HepG2 (cell line): ENCODE data around the gene VAC14. TPM values are rescaled to one million over a fixed set of nuclear protein-coding genes. Genes with fewer than 3 reads are reported as not detected.
A peak's percentile ranks its signal among the peaks of the same experiment; 100 is the strongest.

Experiments used
- GTF2F1 ChIP-seq: fragments of 150-350 bp; IDR thresholded peaks from 2 replicates; pipeline ENCODE4 v1.6.1; 2014; ENCODE audit warnings: low read length
- HCFC1 ChIP-seq: fragments of 150-350 bp; IDR thresholded peaks from 2 replicates; pipeline ENCODE4 v1.6.1; 2014; ENCODE audit warnings: low read depth, low read length
- KDM5B ChIP-seq: sonication (generic); formaldehyde crosslinking; IDR thresholded peaks from 2 replicates; pipeline ENCODE4 v1.4.0; 2020; ENCODE audit warnings: missing genetic modification reagents, mild to moderate bottlenecking, borderline replicate concordance
- MBNL3 ChIP-seq: fragments of 250-450 bp; sonication (Bioruptor Pico); conservative IDR thresholded peaks from 2 replicates; pipeline ENCODE4 v1.8.0; 2022; ENCODE audit warnings: mild to moderate bottlenecking, inconsistent platforms
- MIER2 ChIP-seq: IDR thresholded peaks from 2 replicates; pipeline ENCODE4 v1.6.1; 2016; ENCODE audit warnings: missing biosample characterization, missing genetic modification reagents
- POLR2AphosphoS5 ChIP-seq: IDR thresholded peaks from 2 replicates; pipeline ENCODE4 v1.6.1; 2012; ENCODE audit warnings: low read depth, low read length
- SMAD9 ChIP-seq: sonication (generic); formaldehyde crosslinking; IDR thresholded peaks from 2 replicates; pipeline ENCODE4 v1.5.1; 2020; ENCODE audit warnings: mild to moderate bottlenecking, missing genetic modification reagents
- SNAPC2 ChIP-seq: sonication (generic); formaldehyde crosslinking; IDR thresholded peaks from 2 replicates; pipeline ENCODE4 v1.8.1; 2022; ENCODE audit warnings: mild to moderate bottlenecking, missing genetic modification reagents
- ZMYM2 ChIP-seq: sonication (generic); formaldehyde crosslinking; IDR thresholded peaks from 2 replicates; pipeline ENCODE4 v1.8.0; 2022; ENCODE audit warnings: mild to moderate bottlenecking, missing genetic modification reagents
- ZNF337 ChIP-seq: sonication (generic); formaldehyde crosslinking; IDR thresholded peaks from 2 replicates; pipeline ENCODE4 v1.5.1; 2020; ENCODE audit warnings: missing genetic modification reagents, low read depth, mild to moderate bottlenecking, borderline replicate concordance
- ZNF33B ChIP-seq: sonication (generic); formaldehyde crosslinking; IDR thresholded peaks from 2 replicates; pipeline ENCODE4 v1.5.1; 2020; ENCODE audit warnings: mild to moderate bottlenecking, missing genetic modification reagents
- ZNF34 ChIP-seq: sonication (generic); formaldehyde crosslinking; IDR thresholded peaks from 2 replicates; pipeline ENCODE4 v1.4.0; 2020; ENCODE audit warnings: mild to moderate bottlenecking, missing genetic modification reagents, borderline replicate concordance
- ZNF383 ChIP-seq: sonication (generic); formaldehyde crosslinking; IDR thresholded peaks from 2 replicates; pipeline ENCODE4 v1.4.0; 2020; ENCODE audit warnings: missing genetic modification reagents, mild to moderate bottlenecking, borderline replicate concordance
- ZNF577 ChIP-seq: sonication (generic); formaldehyde crosslinking; IDR thresholded peaks from 2 replicates; pipeline ENCODE4 v1.4.0; 2020; ENCODE audit warnings: mild to moderate bottlenecking, low read depth, missing genetic modification reagents, borderline replicate concordance
- ZNF614 ChIP-seq: IDR thresholded peaks from 2 replicates; pipeline ENCODE4 v1.6.1; 2018; ENCODE audit warnings: missing biosample characterization, missing genetic modification reagents, inconsistent platforms, borderline replicate concordance
- polyA plus RNA-seq, 8 experiments: library from polyadenylated mRNA; depleted of rRNA in 3 of 8; stranded (reverse) in 7 of 8; unstranded in 1 of 8; fragments of >200 nt; fragmentation: Illumina TruSeq in 4 of 8; extraction: Trizol in 4 of 8; gene quantifications; 2 replicates each; pipeline versions ENCODE4 v1.2.1 to v1.2.3, GENCODE V29; 2011 to 2016; ENCODE audit warnings: low read depth in 4 of 8, missing spikeins in 1 of 8, mixed read lengths in 1 of 8; ENCODE audit not compliant: insufficient read depth in 1 of 8
- total RNA-seq, 5 experiments: library from RNA; depleted of rRNA; stranded (reverse); fragments of >200 nt; fragmentation: Illumina TruSeq; extraction: Trizol; gene quantifications; 2 replicates each; pipeline ENCODE4 v1.2.3, GENCODE V29; 2016; ENCODE audit warnings: low read depth in 1 of 5
- TF ChIP-seq, protein P1 (sequence below), 2 experiments: sonication (generic) in 1 of 2; formaldehyde crosslinking in 1 of 2; IDR thresholded peaks; 2 replicates each; pipeline versions ENCODE4 v1.5.1 to v1.6.1; 2011 to 2020; ENCODE audit warnings: borderline replicate concordance in 1 of 2, low read depth in 1 of 2, low read length in 1 of 2, mild to moderate bottlenecking in 1 of 2, missing genetic modification reagents in 1 of 2, moderate library complexity in 1 of 2
- TF ChIP-seq, protein P2 (sequence below): sonication (generic); formaldehyde crosslinking; IDR thresholded peaks from 2 replicates; pipeline ENCODE4 v1.8.0; 2022; ENCODE audit warnings: mild to moderate bottlenecking, missing genetic modification reagents; ENCODE audit not compliant: insufficient replicate concordance
- TF ChIP-seq, protein P3 (sequence below): sonication (generic); formaldehyde crosslinking; IDR thresholded peaks from 2 replicates; pipeline ENCODE4 v1.8.0; 2022; ENCODE audit warnings: mild to moderate bottlenecking, missing genetic modification reagents, moderate library complexity
- TF ChIP-seq, protein P4 (sequence below): IDR thresholded peaks from 2 replicates; pipeline ENCODE4 v1.6.1; 2016; ENCODE audit warnings: low read depth, missing genetic modification reagents, missing compliant biosample characterization

The VAC14 gene
- total and polyA plus RNA-seq, 2 of the 13 experiments (the other 11 are each of a cell fraction or from before 2014, with no cell fraction given): 23.5 to 24.6 TPM

DNA sequence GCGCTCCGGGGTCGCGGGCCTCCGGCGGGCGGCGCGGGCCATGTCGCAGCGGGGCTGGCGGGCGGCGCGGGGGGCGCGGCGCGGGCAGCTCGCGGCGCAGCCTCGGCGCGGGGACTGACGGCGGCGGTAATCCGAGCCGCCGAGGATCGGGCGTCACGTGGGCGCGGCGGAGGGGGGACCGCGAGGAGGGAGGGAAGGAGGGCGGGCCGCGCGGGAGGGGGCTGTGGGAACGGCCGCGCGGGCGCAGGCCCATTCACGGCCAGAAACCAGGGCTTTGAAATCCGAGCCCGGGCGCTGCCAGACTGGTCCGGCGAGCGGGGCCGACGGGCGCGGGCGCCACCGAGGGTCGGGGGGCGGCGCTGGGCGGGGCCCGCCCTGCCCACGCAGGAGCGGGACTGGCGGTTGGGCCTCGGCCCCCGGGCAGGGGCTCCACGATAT lies 115.0 kb downstream of the VAC14 start, which contains the start of gene MTSS2 (continued):
- TF ChIP-seq, protein P1, sequence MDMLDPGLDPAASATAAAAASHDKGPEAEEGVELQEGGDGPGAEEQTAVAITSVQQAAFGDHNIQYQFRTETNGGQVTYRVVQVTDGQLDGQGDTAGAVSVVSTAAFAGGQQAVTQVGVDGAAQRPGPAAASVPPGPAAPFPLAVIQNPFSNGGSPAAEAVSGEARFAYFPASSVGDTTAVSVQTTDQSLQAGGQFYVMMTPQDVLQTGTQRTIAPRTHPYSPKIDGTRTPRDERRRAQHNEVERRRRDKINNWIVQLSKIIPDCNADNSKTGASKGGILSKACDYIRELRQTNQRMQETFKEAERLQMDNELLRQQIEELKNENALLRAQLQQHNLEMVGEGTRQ (IDR thresholded peaks at IDR 0.05; ENCODE audit: low read depth, low read length): peak; percentile 72
- TF ChIP-seq, protein P1 (CRISPR knock-in tag; IDR thresholded peaks at IDR 0.05; ENCODE audit: borderline replicate concordance): peak; percentile 72; the same call in 1 of the 2 replicates
- no peak for TF ChIP-seq ZNF577 (CRISPR knock-in tag)
- TF ChIP-seq MIER2 (CRISPR knock-in tag): no peak
- no peak for TF ChIP-seq SNAPC2 (CRISPR knock-in tag)
- TF ChIP-seq ZNF337: peak; percentile 24; the same call in 1 of the 2 replicates
- no peak for TF ChIP-seq HCFC1
- no peak for TF ChIP-seq SMAD9 (CRISPR knock-in tag)
- TF ChIP-seq GTF2F1: no peak
- TF ChIP-seq, protein P2, sequence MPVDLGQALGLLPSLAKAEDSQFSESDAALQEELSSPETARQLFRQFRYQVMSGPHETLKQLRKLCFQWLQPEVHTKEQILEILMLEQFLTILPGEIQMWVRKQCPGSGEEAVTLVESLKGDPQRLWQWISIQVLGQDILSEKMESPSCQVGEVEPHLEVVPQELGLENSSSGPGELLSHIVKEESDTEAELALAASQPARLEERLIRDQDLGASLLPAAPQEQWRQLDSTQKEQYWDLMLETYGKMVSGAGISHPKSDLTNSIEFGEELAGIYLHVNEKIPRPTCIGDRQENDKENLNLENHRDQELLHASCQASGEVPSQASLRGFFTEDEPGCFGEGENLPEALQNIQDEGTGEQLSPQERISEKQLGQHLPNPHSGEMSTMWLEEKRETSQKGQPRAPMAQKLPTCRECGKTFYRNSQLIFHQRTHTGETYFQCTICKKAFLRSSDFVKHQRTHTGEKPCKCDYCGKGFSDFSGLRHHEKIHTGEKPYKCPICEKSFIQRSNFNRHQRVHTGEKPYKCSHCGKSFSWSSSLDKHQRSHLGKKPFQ (CRISPR knock-in tag): no peak
- TF ChIP-seq ZMYM2 (CRISPR knock-in tag): peak; percentile 41; the same call in 1 of the 2 replicates
- no peak; the same call in 1 of the 2 replicates for TF ChIP-seq ZNF34
- TF ChIP-seq, protein P3, sequence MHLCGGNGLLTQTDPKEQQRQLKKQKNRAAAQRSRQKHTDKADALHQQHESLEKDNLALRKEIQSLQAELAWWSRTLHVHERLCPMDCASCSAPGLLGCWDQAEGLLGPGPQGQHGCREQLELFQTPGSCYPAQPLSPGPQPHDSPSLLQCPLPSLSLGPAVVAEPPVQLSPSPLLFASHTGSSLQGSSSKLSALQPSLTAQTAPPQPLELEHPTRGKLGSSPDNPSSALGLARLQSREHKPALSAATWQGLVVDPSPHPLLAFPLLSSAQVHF (CRISPR knock-in tag): no peak
- no peak for TF ChIP-seq ZNF33B (CRISPR knock-in tag)
- no peak for TF ChIP-seq MBNL3
- no peak for TF ChIP-seq KDM5B (CRISPR knock-in tag)
- peak; percentile 37; the same call in 1 of the 2 replicates for TF ChIP-seq POLR2AphosphoS5
- TF ChIP-seq, protein P4, sequence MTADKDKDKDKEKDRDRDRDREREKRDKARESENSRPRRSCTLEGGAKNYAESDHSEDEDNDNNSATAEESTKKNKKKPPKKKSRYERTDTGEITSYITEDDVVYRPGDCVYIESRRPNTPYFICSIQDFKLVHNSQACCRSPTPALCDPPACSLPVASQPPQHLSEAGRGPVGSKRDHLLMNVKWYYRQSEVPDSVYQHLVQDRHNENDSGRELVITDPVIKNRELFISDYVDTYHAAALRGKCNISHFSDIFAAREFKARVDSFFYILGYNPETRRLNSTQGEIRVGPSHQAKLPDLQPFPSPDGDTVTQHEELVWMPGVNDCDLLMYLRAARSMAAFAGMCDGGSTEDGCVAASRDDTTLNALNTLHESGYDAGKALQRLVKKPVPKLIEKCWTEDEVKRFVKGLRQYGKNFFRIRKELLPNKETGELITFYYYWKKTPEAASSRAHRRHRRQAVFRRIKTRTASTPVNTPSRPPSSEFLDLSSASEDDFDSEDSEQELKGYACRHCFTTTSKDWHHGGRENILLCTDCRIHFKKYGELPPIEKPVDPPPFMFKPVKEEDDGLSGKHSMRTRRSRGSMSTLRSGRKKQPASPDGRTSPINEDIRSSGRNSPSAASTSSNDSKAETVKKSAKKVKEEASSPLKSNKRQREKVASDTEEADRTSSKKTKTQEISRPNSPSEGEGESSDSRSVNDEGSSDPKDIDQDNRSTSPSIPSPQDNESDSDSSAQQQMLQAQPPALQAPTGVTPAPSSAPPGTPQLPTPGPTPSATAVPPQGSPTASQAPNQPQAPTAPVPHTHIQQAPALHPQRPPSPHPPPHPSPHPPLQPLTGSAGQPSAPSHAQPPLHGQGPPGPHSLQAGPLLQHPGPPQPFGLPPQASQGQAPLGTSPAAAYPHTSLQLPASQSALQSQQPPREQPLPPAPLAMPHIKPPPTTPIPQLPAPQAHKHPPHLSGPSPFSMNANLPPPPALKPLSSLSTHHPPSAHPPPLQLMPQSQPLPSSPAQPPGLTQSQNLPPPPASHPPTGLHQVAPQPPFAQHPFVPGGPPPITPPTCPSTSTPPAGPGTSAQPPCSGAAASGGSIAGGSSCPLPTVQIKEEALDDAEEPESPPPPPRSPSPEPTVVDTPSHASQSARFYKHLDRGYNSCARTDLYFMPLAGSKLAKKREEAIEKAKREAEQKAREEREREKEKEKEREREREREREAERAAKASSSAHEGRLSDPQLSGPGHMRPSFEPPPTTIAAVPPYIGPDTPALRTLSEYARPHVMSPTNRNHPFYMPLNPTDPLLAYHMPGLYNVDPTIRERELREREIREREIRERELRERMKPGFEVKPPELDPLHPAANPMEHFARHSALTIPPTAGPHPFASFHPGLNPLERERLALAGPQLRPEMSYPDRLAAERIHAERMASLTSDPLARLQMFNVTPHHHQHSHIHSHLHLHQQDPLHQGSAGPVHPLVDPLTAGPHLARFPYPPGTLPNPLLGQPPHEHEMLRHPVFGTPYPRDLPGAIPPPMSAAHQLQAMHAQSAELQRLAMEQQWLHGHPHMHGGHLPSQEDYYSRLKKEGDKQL: no peak
- no peak for TF ChIP-seq ZNF383
- no peak for TF ChIP-seq ZNF614
